ENCODE results near the gene CLTCL1.

Gene CLTCL1

GRCh38 chr22:19150482-19151328 lies 140.8 kb downstream of the CLTCL1 start:
- DNase-seq (ENCODE audit: low read depth) = no peak

DNA sequence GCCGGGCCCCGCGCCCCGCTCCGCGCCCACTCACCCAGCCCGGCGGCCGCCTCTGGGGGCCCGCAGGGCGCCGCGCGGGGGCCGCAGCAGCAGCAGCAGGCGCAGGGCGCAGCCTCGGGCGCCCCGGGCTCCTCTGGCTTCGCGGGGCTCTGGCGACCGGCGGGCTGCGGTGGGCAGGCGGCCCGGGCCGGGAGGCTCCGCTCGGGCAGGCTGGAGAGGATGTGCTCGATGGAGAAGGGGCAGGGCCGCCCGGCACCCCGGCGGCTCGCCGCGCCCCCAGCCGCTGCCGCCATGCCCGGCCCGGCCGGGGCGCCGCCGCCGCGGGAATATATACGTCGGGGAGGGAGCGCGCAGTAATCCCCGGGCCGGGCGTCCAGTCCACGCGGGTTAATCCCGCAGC lies 141.5 kb downstream of the CLTCL1 start, which contains the start of gene GSC2:
Gene GSC2, minus strand, starts transcription at position 302 of the 400 bp plus-strand sequence. Its CDS starts 9 bp downstream, at position 293.
- DNase-seq (ENCODE audit: low read depth) = no peak

- no peak for DNase-seq (ENCODE audit: low read depth)
Measured at GRCh38 chr22:19149047-19149883, 142.3 kb downstream of the CLTCL1 start.

DNA sequence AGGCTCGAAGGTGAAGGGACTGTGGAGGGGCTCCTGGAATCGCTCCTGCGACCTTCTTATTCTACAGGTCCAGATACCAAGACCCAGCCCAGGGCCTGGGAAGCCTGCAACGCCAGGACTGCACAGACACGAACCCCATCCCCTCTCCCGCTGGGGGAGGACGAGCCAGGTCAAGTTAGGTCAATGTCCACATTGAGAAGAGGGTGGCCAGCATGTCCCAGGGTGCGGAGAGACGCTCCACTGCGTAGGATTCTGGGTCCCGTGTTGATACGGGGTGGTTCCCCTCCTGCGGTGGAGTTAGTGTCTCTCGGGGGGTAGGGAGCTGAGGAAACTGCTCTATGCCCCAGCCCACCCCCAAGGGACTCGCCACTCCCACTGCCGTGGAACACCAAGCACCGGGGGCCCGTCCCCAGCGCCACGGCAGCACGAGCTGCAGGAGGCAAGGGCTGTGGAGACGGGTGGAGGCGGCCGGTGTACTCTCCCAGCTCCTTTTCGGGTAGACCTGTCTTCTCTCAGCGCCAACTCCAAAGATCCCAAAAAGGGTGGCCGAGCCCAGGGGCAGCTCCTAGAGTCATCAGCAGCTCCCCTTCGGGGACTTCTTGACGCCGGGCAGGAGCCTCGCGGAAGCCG lies 143.0 kb downstream of the CLTCL1 start:
- no peak for DNase-seq (ENCODE audit: low read depth)

DNA sequence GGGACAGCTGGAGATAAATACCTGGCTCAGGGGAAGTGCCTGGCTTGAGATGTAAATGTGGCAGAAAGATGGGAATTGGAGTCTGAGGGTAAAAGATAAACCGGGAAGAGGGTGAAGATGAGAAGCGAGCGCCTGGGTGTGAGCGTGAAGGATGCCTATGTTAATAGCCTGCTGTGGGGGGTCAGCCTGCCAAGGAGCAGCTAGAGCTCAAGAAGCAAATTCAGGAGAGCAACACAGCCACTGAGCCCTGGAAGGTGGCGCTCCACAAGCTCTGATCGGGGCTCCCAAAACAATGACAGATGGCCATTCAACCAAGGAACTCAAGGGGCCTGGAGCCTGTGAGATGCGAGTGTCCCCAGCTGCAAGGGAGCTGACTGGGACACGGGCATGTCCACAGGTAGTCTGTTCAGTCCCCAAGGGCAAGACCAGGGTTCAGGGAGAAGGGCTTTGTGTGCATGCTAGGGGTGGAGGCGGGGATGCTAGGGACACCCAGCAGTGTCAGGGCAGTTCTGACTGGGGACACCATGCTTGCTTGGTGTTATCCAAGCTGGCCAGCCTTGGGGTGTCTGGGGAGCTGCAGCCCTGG lies 144.2 kb downstream of the CLTCL1 start:
- no peak for DNase-seq (ENCODE audit: low read depth)

DNA sequence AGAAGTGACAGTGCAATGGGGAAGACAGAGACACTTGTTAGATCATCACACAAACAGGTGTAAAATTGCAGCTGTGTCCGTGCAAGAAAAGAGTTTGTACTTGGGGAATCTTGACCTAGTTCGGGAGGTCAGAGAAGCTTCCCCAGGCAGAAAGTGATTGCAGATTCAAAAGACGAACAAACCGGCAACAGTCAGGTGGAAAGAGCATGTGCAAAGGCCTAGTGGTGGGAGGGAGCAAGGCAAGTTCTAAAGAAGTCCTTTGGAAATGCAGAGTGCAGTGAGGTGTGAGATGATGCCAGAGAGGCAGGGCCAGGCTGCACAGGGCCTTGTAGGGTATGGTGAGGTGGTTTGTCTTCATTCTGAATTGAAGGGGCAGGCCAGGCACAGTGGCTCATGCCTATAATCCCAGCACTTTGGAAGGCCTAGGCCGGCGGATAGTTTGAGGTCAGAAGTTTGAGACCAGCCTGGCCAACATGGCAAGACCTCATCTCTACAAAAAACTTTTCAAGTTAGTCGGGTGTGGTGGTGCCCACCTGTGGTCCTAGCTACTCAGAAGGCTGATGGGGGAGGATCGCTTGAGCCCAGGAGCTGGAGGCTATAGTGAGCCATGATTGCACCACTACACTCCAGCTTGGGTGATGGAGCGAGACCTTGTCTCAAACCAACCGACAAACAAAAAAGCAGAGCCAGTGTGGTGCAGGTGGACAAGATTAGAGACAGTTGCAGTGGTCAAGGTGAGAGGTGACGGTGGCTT lies 145.1 kb downstream of the CLTCL1 start:
- DNase-seq (ENCODE audit: low read depth) = no peak

GRCh38 chr22:19143967-19144400 lies 147.5 kb downstream of the CLTCL1 start:
- no peak for DNase-seq (ENCODE audit: low read depth)

DNA sequence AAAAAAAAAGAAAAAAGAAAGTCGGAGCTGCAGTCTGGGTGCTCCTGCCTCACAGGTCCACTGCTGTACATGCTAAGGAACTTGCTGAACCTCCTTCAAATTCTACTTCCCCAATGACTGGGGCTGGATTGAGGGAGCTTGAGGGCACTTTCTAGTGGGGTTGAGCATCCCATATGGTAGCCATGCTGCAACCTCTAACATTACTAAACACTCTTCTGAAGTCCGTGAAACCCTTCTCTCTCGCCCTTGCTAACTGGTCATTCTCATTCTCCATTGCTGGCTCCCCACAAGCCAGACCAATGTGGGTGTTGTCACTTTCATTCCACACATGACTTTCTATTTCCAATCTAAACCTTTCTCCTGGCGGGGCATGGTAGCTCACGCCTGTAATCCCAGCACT lies 148.3 kb downstream of the CLTCL1 start:
- DNase-seq (ENCODE audit: low read depth) = no peak

GRCh38 chr22:19142394-19142793 lies 149.1 kb downstream of the CLTCL1 start:
- DNase-seq (ENCODE audit: low read depth) = no peak

DNA sequence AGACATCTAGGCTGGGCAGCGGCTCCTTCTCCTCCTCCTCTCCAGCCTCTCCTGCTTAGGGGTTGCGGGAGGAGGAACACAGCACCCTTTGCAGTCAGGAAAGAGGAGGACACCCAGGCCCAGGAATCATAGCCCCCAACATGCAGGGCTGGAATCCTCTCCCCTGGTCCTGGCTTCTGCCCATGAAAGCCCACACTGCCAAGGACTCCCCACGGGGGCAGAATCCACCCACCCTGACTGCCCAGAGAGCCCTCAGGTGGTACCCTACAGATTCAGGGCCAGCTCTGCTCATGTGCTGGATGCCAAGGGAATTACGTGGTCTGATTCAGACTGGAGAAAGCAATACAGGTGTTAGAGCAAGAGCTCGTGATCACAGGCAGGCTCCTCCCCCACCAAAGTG lies 151.5 kb downstream of the CLTCL1 start:
- DNase-seq (ENCODE audit: low read depth) = no peak

DNA sequence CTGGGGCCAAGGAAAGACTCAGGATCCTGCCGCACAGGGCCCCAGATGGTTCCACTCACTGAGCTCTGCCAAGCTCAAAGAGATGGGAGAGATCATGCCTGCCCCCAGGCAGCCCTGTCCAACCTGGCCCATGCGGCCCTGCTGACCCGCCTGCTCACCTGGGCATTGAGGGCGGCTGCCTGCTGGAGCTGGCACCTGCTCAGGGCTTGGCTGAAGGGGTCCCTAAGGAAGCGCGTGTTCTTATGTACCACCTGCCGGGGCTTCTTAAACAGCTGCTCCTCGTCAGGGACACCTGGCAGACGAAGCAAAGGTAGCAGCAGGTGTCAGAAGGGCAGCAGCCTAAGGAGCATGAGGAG lies 152.5 kb downstream of the CLTCL1 start:
- no peak for DNase-seq (ENCODE audit: low read depth)

- DNase-seq (ENCODE audit: low read depth) = no peak
Measured at GRCh38 chr22:19138217-19139000, 153.1 kb downstream of the CLTCL1 start.

- DNase-seq (ENCODE audit: low read depth) = no peak
Measured at GRCh38 chr22:19137384-19138216, 153.9 kb downstream of the CLTCL1 start.

GRCh38 chr22:19136915-19137314 lies 154.6 kb downstream of the CLTCL1 start:
- no peak for DNase-seq (ENCODE audit: low read depth)

GRCh38 chr22:19134874-19135273 lies 156.6 kb downstream of the CLTCL1 start:
- DNase-seq (ENCODE audit: low read depth) = no peak

DNA sequence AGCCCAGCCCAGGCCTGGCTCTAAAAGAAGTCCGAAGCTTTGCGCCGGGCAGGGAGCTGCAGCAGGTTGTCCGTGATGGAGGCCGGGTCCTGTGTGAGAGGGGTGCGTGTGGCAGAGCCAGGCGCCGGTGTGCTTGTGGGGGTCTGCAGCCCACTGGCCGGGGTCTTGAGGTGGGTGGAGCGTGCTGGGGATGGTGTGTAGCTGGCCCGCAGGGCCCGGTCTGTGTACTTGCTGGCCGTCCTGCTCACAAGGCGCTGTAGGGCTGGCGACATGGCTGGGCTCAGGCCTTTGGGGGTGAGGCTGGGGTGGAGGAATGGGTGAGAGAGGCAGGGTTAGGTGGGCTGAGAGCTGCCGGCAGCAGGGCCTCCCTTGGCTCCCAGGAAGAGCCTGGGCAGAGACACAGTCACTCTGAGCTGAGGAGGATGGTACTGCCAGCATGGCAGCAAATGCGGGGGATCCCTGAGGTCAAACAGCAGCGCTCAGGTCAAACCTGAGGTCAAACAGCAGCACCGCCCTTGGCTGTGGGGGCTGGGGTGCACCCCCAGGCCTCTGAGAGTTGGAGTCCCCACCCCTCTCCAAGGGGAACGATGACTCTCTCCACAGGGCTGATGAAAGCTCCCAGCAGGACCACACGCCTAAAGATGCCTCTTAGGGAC lies 157.2 kb downstream of the CLTCL1 start:
- no peak for DNase-seq (ENCODE audit: low read depth)

GRCh38 chr22:19133561-19133960 lies 158.0 kb downstream of the CLTCL1 start:
- no peak for DNase-seq (ENCODE audit: low read depth)

- no peak for DNase-seq (ENCODE audit: low read depth)
Measured at GRCh38 chr22:19132693-19133400, 158.7 kb downstream of the CLTCL1 start.

- DNase-seq (ENCODE audit: low read depth) = no peak
Measured at GRCh38 chr22:19132153-19132552, 159.4 kb downstream of the CLTCL1 start.

Measured in stimulated activated CD8-positive, alpha-beta memory T cell treated with anti-CD3 and anti-CD28 coated beads, Interleukin-4, amount 100 ng/mL, for 24 hours (primary cell).